Stimulated activated naive CD8-positive, alpha-beta T cell treated with anti-CD3 and anti-CD28 coated beads, Interleukin-15, Interleukin-2, amounts not matched to agents 100 ng/mL and 50 ng/mL, for 24 hours (primary cell): ENCODE data around the gene TECR.
"Not testable (repeated sequence)": the region's sequence is repeated elsewhere in the genome, so short reads cannot be mapped to it uniquely, and the experiment has no call there.

Source experiments
- H3K27ac Mint-ChIP-seq: one replicate; pipeline ENCODE4 v1.8.0; 2021; ENCODE audit warnings: mild to moderate bottlenecking, mixed read lengths
- H3K27me3 Mint-ChIP-seq: one replicate; pipeline ENCODE4 v1.8.0; 2021; ENCODE audit warnings: mixed read lengths
- H3K36me3 Mint-ChIP-seq: one replicate; pipeline ENCODE4 v1.8.0; 2021; ENCODE audit warnings: low read depth, mixed read lengths
- H3K4me1 Mint-ChIP-seq: one replicate; pipeline ENCODE4 v1.8.0; 2021; ENCODE audit warnings: low read depth, mixed read lengths
- H3K4me3 Mint-ChIP-seq: one replicate; pipeline ENCODE4 v1.8.0; 2021; ENCODE audit warnings: mild to moderate bottlenecking, mixed read lengths
- H3K9me3 Mint-ChIP-seq: one replicate; pipeline ENCODE4 v1.8.0; 2021; ENCODE audit warnings: mixed read lengths

Gene TECR

GRCh38 chr19:14517840-14518505, 11.4 kb upstream of the TECR start, which contains the start of gene DNAJB1:
TSS of gene DNAJB1 (minus strand) at chr19:14518397. CDS start at chr19:14518349, 48 bp downstream.
- peaks cover 39% of the 10 kb centered on the region for H3K36me3 Mint-ChIP-seq
- no peaks in the 10 kb centered on the region for H3K27me3 Mint-ChIP-seq
- H3K27ac Mint-ChIP-seq: peak within 1 kb of the TSS; percentile 92
- H3K4me3 Mint-ChIP-seq: peak within 1 kb of the TSS; percentile 90
- peaks cover 66% of the 10 kb centered on the region for H3K4me1 Mint-ChIP-seq
- no peaks in the 10 kb centered on the region for H3K9me3 Mint-ChIP-seq

GRCh38 chr19:14519245-14519859, 10.0 kb upstream of the TECR start:
- Mint-ChIP-seq H3K9me3 (no peaks in the 10 kb centered on the region), H3K4me3 (peak overlapping the region; percentile 90), H3K36me3 (peaks cover 31% of the 10 kb centered on the region), H3K27me3 (no peaks in the 10 kb centered on the region), H3K4me1 (peaks cover 75% of the 10 kb centered on the region), H3K27ac (peak overlapping the region; percentile 92)

GRCh38 chr19:14519860-14520407, 9.5 kb upstream of the TECR start:
- Mint-ChIP-seq H3K27me3 (no peaks in the 10 kb centered on the region), H3K4me3 (peak overlapping the region; percentile 90), H3K9me3 (no peaks in the 10 kb centered on the region), H3K4me1 (peaks cover 69% of the 10 kb centered on the region), H3K36me3 (peaks cover 25% of the 10 kb centered on the region), H3K27ac (peak overlapping the region; percentile 92)

DNA sequence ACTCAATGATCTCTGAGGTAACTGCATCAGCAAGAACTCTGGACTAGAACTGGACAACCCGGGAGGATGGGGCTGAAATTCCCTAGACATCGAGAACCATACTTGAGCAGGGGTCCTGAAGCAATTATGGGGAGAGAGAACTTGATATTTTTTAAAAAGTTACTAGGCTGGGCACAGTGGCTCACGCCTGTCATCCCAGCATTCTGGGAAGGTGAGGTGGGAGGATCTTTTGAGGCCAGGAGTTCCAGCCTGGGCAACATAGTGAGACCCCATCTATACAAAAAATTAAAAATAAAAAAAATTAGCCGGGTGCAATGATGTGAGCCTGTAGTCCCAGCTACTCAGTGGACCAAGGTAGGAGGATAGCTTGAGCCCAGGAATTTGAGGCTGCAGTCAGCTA, 8.9 kb upstream of the TECR start:
- Mint-ChIP-seq H3K9me3 (no peaks in the 10 kb centered on the region), H3K36me3 (peaks cover 19% of the 10 kb centered on the region), H3K4me1 (peaks cover 63% of the 10 kb centered on the region), H3K27me3 (no peaks in the 10 kb centered on the region), H3K4me3 (no peak overlapping the region), H3K27ac (peak overlapping the region; percentile 92)

DNA sequence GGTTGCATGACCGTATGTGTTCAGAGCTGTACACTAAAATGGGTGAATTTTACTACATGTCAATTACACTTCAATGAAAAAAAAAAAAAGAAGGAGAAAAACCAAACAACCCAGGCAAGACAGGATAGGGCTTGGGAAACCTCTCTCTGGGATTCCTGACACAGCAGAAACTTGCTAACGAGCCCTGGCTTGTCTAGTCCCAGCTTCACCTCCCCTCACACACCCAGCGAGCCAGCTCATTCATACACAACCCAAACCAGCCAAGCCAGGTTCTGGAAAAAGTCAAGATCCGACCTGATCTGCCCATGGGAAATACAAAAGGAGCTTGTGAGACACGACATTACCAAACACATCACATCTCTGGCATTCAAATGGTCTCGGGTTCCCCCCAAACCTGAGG, 3.7 kb upstream of the TECR start:
- no peaks in the 10 kb centered on the region for H3K27me3 Mint-ChIP-seq

DNA sequence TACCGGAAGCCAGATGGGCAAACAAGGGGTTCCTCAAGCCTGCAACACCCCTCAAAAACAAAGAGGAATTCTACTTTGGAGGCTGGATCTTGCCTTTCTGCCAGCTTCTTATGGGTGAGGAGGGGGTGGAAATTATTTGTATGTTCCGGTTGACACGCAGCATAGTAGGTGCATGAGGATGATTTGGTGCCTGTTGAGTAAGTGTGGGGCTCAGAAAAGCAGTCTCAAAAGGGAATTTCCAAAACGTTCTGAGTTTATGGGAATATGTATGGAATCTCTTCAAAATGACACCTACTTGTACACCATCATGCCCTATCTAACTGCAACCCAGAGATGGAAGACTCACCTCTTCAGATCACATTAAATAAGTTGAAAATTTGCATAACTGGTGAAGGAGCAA, 3.0 kb upstream of the TECR start:
- no peaks in the 10 kb centered on the region for H3K27me3 Mint-ChIP-seq
- no peaks in the 10 kb centered on the region for H3K9me3 Mint-ChIP-seq
- H3K4me3 Mint-ChIP-seq: no peak overlapping the region
- no peak overlapping the region for H3K27ac Mint-ChIP-seq
- no peaks in the 10 kb centered on the region for H3K36me3 Mint-ChIP-seq
- peaks cover 46% of the 10 kb centered on the region for H3K4me1 Mint-ChIP-seq

More for the DNA sequence above, 3.7 kb upstream of the TECR start:
- no peaks in the 10 kb centered on the region for H3K36me3 Mint-ChIP-seq
- H3K9me3 Mint-ChIP-seq: no peaks in the 10 kb centered on the region
- H3K4me1 Mint-ChIP-seq: peaks cover 43% of the 10 kb centered on the region
- no peak overlapping the region for H3K4me3 Mint-ChIP-seq
- H3K27ac Mint-ChIP-seq: no peak overlapping the region

- H3K27ac Mint-ChIP-seq: peak overlapping the region; percentile 96
- H3K4me1 Mint-ChIP-seq: peaks cover 42% of the 10 kb centered on the region
- H3K4me3 Mint-ChIP-seq: peak overlapping the region; percentile 94
- H3K36me3 Mint-ChIP-seq: peaks cover 10% of the 10 kb centered on the region
- no peaks in the 10 kb centered on the region for H3K27me3 Mint-ChIP-seq
- H3K9me3 Mint-ChIP-seq: no peaks in the 10 kb centered on the region
Measured at GRCh38 chr19:14528419-14529253, 758 bp upstream of the TECR start.

DNA sequence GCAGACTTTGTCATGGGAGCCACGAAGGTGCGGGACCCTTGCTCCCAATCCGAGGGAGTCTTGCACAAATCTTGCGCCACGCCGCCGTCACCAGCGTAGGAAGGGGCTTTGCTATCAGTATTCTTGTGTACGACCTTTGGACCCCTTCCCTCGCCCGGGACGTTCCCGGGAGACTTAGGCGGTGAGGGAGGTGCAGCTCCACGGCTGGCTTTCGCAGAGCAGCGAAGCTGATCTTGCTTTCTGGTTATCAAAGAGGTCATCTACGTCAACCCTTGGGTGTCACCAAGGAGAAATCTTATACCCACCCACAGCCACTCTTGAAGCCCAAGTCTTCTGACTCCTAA, 583 bp downstream of the TECR start:
- H3K36me3 Mint-ChIP-seq: peaks cover 10% of the 10 kb centered on the region
- no peaks in the 10 kb centered on the region for H3K27me3 Mint-ChIP-seq
- H3K4me1 Mint-ChIP-seq: peaks cover 42% of the 10 kb centered on the region
- H3K4me3 Mint-ChIP-seq: peak overlapping the region; percentile 94
- H3K9me3 Mint-ChIP-seq: no peaks in the 10 kb centered on the region
- peak overlapping the region; percentile 93 for H3K27ac Mint-ChIP-seq

- peak overlapping the region; percentile 1 for H3K27ac Mint-ChIP-seq
Measured at GRCh38 chr19:14530506-14530905, 1.1 kb downstream of the TECR start.

DNA sequence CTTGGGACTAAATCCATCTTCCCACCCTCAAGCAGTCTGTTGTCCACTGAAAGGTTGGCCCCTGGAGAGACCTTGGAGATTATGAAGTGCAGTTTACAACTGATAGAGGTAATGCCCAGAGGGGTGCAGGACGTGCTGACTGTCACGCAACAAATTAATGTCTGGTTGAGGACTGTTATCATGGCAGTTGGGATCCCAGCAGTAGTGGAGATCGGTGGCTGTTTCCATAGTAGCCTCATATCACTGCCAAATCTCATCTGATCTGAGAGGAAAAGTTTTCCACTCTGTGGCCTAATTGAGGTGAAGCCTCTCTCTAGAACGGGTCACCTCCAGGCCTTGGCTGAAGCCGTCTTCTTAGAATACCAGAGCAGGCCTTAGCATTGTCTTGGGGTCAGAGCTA, 4.1 kb downstream of the TECR start:
- no peak overlapping the region for H3K27ac Mint-ChIP-seq
- H3K4me1 Mint-ChIP-seq: peaks cover 59% of the 10 kb centered on the region
- H3K27me3 Mint-ChIP-seq: no peaks in the 10 kb centered on the region
- no peaks in the 10 kb centered on the region for H3K9me3 Mint-ChIP-seq
- no peak overlapping the region for H3K4me3 Mint-ChIP-seq
- peaks cover 10% of the 10 kb centered on the region for H3K36me3 Mint-ChIP-seq

More at GRCh38 chr19:14530506-14530905, 1.1 kb downstream of the TECR start:
- peaks cover 43% of the 10 kb centered on the region for H3K4me1 Mint-ChIP-seq
- H3K9me3 Mint-ChIP-seq: no peaks in the 10 kb centered on the region
- peaks cover 10% of the 10 kb centered on the region for H3K36me3 Mint-ChIP-seq
- no peaks in the 10 kb centered on the region for H3K27me3 Mint-ChIP-seq
- H3K4me3 Mint-ChIP-seq: peak overlapping the region; percentile 94

DNA sequence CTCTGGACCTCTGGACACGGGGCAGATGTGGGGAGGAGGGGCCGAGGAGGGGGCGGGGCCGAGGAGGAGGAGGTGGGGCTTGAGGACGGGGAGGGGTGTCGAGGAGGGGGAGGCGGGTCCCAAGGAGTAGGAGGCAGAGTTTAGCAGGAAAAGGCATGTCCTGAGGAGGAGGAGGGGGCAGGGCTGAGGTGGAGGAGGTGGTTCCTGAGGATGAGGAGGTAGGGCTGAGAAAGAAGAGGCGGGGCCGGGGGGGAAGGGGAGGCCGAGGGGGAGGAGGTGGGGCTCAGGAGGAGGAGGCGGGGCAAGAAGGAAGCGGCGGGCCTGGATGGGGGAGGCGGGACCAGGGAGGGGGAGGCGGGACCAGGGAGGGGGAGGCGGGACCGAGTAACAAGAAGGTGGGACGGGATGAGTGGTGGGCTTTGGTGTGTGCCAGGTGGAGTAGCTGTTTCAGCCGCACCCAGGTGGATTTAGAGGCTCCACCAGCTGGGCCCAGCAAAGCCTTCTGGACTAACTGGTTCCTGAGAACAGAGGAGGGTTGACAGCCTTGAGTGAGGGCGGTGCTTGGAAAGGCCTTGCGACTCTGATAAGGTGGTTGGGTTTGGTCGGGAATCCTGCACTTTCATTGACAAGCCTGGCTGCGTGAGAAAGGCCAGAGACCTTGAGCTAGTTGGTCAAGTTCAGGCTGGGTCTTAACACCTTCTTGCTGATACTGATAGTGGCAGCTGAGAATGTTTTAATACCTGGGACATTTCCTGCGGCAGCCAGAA, 7.7 kb downstream of the TECR start:
- H3K27ac Mint-ChIP-seq: no peak overlapping the region
- H3K4me1 Mint-ChIP-seq: peaks cover 38% of the 10 kb centered on the region
- H3K4me3 Mint-ChIP-seq: no peak overlapping the region

DNA sequence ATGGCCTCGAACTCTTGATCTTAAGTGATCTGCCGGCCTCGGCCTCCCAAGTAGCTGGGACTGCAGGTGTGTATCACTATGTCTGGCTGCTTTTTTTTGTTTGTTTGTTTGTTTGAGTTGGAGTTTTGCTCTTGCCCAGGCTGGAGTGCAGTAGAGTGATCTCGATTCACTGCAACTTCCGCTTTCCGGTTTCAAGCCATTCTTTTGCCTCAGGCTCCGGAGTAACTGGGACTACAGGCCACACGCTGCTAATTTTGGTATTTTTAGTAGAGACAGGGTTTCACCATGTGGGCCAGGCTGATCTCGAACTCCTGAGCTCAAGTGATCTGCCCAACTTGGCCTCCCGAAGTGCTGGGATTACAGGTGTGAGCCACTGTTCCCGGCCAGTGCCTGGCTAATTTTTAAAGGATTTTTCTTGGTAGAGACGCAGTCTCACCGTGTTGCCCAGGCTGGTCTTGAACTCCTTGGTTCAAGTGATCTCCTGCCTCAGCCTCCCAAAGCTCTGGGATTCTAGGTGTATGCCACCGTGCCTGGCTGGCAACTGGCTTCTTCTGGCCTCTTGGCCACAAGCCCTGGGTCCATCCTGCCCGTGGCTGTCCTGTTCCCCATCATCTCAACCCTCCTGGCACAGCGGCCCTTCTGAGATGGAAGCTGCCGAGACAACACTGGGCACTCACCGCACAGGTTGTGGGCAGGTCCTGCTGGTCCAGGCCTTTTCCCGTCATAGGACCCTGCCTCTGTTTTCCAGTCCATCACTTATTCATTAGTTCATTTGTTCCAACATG, 11.5 kb downstream of the TECR start:
- H3K4me3 Mint-ChIP-seq: no peak overlapping the region
- no peak overlapping the region for H3K27ac Mint-ChIP-seq

More for the DNA sequence above, 7.7 kb downstream of the TECR start:
- peaks cover 14% of the 10 kb centered on the region for H3K36me3 Mint-ChIP-seq
- no peaks in the 10 kb centered on the region for H3K27me3 Mint-ChIP-seq
- no peaks in the 10 kb centered on the region for H3K9me3 Mint-ChIP-seq

GRCh38 chr19:14541979-14542378, 12.6 kb downstream of the TECR start:
- not testable (repeated sequence) for H3K27ac Mint-ChIP-seq, H3K36me3 Mint-ChIP-seq, H3K4me3 Mint-ChIP-seq, H3K27me3 Mint-ChIP-seq, H3K9me3 Mint-ChIP-seq
- peaks cover 13% of the 10 kb centered on the region for H3K4me1 Mint-ChIP-seq

More for the DNA sequence above, 11.5 kb downstream of the TECR start:
- Mint-ChIP-seq H3K4me1 (peaks cover 22% of the 10 kb centered on the region), H3K36me3 (peaks cover 5% of the 10 kb centered on the region), H3K9me3 (no peaks in the 10 kb centered on the region), H3K27me3 (no peaks in the 10 kb centered on the region)
